Mesodermal cell (in vitro differentiated cells): Measurements from ENCODE around the gene MTRFR. TPM values are rescaled to one million over a fixed set of nuclear protein-coding genes. Genes with fewer than 3 reads are reported as not detected.
"Not testable (repeated sequence)": the region's sequence is repeated elsewhere in the genome, so short reads cannot be mapped to it uniquely, and the experiment has no call there.

Experiments used
- H3K27ac ChIP-seq: 2 replicates; pipeline ENCODE4 v1.7.0; 2013; ENCODE audit warnings: mild to moderate bottlenecking, low read depth, low read length, moderate library complexity; ENCODE audit not compliant: severe bottlenecking
- H3K36me3 ChIP-seq: 2 replicates; pipeline ENCODE4 v1.7.1; 2013; ENCODE audit warnings: mild to moderate bottlenecking, low read length, moderate library complexity; ENCODE audit not compliant: control insufficient read depth, insufficient read depth
- H3K4me1 ChIP-seq: one replicate; pipeline ENCODE4 v1.7.1; 2013; ENCODE audit warnings: mild to moderate bottlenecking, low read length; ENCODE audit not compliant: insufficient read depth, control insufficient read depth, poor library complexity, severe bottlenecking
- H3K4me3 ChIP-seq: 2 replicates; pipeline ENCODE4 v1.7.0; 2013; ENCODE audit warnings: low read length, control low read depth, mild to moderate bottlenecking; ENCODE audit not compliant: insufficient read depth, poor library complexity, severe bottlenecking; ENCODE audit errors: extremely low read depth
- H3K9me3 ChIP-seq: 2 replicates; pipeline ENCODE4 v1.7.1; 2013; ENCODE audit warnings: mild to moderate bottlenecking, low read length, moderate library complexity; ENCODE audit not compliant: control insufficient read depth
- WGBS, 2 experiments: methylation state at CpG; one replicate each; pipeline ENCODE4 v1.1.5; 2013; ENCODE audit warnings: missing lambda C conversion rate in 2 of 2; ENCODE audit not compliant: insufficient coverage in 2 of 2; 5-methylcytosine and 5-hydroxymethylcytosine counted together
- polyA plus RNA-seq, 2 experiments: library from polyadenylated mRNA; stranded (reverse); fragments of 50-300 nt; gene quantifications; one replicate each; pipeline ENCODE4 v1.2.3, GENCODE V29; 2013

The MTRFR gene
- polyA plus RNA-seq (2013, experiment 1 of 2) = 14.2 TPM
- polyA plus RNA-seq (2013, experiment 2 of 2) = 13.9 TPM

DNA sequence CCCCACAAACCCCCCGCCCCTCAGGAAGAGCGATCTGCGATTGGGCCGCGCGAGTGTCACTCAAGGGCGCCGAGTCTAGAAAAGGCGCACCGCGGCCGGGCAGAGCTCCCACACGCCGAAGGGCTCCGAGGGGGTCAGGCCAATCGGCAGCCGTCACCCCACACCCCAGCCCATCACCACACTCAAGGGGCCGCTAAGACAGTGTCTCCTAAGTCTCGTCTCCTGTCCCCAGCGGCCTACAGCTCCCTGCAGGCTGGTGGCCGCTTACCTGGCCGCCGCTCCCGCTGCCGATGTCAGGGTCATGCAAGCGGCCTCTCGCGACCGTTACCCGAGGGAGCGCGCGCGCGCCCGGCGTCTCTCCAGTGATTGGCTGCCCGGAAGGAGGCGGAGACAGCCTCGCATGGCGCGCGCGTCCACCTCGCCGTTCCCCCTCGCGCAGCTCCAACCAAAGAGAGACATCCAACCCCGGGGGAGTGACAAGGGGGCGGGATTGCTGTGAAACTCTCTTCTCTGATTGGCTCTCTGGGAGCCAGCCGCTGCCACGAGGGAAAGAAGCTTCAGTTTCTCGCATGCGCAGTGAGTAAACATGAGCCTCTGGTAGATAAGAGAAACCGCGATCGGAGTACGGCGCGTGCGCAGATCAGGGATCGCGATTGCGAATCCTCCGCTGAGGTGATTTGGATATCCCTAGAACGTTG, at the start of gene MTRFR, which contains the start of gene MPHOSPH9:
Gene MTRFR (plus strand): TSS at position 630 of the 698 bp plus-strand sequence. CDS start 20,239 bp downstream, outside the sequence.
Gene MPHOSPH9 (minus strand): TSS at position 335 of the 698 bp plus-strand sequence. CDS start 2,777 bp downstream, outside the sequence.
- Histone ChIP-seq H3K4me3 (peak within 1 kb of the TSS; percentile 84), H3K9me3 (no peaks in the 10 kb centered on the region), H3K4me1 (peaks cover 4% of the 10 kb centered on the region), H3K36me3 (peaks cover 17% of the 10 kb centered on the region), H3K27ac (peak within 1 kb of the TSS; percentile 84)
- WGBS, 2 experiments = 0% methylated on average over 38 to 54 of the region's 66 CpGs

DNA sequence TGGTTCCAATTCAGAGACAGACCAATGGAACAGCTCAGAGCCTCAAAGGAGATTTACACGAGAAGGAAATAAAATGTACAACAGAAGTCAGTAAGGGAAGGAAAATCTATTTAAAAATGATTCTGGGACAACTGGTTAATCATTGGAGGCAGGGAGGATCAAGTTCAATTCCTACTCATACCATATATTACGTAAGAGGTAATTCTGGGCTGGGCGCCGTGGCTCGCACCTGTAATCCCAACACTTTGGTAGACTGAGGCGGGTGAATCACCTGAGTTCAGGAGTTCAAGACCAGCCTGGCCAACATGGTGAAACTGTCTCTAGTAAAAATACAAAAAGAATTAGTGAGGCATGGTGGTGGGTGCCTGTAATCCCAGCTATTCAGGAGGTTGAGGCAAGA, 45.6 kb upstream of the MTRFR start:
- WGBS, 2 experiments = 98 to 100% methylated on average over 2 to 5 of the region's 6 CpGs

DNA sequence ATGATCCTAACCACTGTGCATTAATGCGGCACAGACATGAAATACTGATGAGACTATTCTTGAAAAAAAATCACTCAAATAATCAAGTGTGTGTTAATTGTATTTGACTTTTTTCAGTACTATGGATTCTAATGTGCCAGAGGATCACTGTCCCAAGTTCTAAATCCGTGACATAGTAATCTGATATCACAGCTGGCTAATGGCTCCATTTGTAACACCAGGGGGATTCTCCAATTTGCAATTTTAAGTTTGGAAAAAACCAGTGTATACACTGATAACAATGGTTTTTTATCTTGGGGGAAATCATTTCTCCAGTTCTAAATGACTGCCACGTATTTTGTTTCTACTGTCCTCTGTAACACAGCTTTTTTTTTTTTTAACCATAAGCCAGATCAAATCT, 33.3 kb upstream of the MTRFR start:
- Histone ChIP-seq H3K27ac (no peak overlapping the region), H3K4me3 (no peak overlapping the region), H3K9me3 (no peaks in the 10 kb centered on the region), H3K4me1 (no peaks in the 10 kb centered on the region), H3K36me3 (peaks cover 78% of the 10 kb centered on the region)
- 83 to 100% methylated on average over 1 of the region's 3 CpGs for WGBS, 2 experiments

More for the DNA sequence above, 45.6 kb upstream of the MTRFR start:
- Histone ChIP-seq H3K27ac (no peak overlapping the region), H3K36me3 (peaks cover 81% of the 10 kb centered on the region), H3K4me3 (no peak overlapping the region), H3K9me3 (no peaks in the 10 kb centered on the region), H3K4me1 (no peaks in the 10 kb centered on the region)

DNA sequence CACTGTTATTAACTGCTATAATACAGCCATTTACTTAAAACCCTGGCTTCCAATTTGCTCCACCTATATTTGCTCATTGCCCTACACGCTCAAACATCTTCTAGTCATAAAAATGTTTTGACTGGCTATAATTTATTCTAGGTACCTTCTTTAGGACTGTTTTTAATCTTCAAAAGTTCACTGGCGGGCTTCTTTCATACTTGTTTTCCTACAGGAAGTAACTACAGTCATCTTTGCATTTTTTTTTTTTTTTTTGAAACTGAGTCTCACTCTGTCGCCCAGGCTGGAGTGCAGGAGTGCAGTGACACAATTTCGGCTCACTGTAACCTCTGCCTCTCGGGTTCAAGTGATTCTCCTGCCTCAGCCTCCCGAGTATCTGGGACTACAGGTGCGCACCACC, 32.8 kb upstream of the MTRFR start:
- 88 to 92% methylated on average over 4 of the region's 7 CpGs for WGBS, 2 experiments
- Histone ChIP-seq H3K9me3 (no peaks in the 10 kb centered on the region), H3K4me1 (no peaks in the 10 kb centered on the region), H3K36me3 (peaks cover 79% of the 10 kb centered on the region), H3K27ac (no peak overlapping the region), H3K4me3 (no peak overlapping the region)

DNA sequence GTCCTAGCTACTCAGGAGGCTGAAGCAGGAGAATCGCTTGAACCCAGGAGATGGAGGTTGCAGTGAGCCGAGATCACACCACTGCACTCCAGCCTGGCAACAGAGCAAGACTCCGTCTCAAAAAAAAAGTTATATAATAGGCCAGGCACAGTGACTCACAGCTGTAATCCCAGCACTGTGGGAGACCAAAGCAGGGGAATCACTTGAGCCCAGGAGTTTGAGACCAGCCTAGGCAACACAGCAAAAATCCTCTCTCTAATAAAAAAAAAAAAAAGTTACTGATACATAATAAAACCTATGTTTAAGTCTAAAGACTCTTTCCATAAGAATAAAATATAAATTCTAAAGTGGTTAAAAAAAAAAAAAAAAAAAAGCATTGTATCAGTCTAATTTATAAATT, 26.4 kb upstream of the MTRFR start:
- not testable (repeated sequence) for H3K27ac ChIP-seq, H3K9me3 ChIP-seq, H3K4me3 ChIP-seq, H3K4me1 ChIP-seq
- H3K36me3 ChIP-seq = peaks cover 82% of the 10 kb centered on the region
- 80 to 94% methylated on average over 1 to 3 of the region's 3 CpGs for WGBS, 2 experiments

DNA sequence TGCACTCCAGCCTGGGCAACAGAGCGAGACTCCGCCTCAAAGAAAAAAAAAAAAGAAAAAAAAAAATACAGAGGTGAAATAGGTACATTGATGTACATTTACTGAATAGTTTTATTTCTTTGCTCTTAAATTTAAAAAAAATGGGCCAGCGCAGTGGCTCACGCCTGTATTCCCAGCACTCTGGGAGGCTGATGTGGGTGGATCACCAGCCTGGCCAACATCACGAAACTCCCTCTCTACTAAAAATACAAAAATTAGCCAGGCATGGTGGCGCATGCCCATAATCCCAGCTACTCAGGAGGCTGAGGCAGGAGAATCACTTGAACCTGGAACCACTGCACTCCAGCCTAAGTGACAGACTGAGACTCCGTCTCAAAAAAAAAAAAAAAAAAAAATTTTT, 25.4 kb upstream of the MTRFR start:
- not testable (repeated sequence) for H3K4me1 ChIP-seq, H3K27ac ChIP-seq, H3K9me3 ChIP-seq, H3K4me3 ChIP-seq
- H3K36me3 ChIP-seq = peaks cover 78% of the 10 kb centered on the region
- 80 to 100% methylated on average over 1 to 3 of the region's 7 CpGs for WGBS, 2 experiments

DNA sequence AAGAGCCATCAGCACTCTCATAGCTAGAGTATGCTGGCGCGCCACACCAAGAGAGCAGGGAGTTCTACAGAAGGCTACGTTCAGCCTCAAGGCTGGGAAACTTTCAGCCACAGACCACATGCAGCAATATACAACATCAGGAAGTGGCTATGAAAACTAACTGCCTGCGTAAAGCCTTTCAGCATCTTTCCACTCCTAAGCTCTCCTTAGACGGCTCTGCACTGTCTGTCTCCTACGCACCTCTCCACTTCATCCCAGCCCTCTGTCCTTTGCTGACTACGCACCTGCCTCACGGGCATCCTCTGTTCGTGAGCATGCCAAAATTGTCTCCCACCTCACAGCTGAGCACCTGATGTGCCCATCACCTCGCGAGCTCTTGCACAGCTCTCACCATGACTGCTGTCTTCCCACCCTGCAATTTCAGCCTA, 10.0 kb upstream of the MTRFR start:
- 96 to 97% methylated on average over 11 of the region's 11 CpGs for WGBS, 2 experiments
- Histone ChIP-seq H3K27ac (no peak overlapping the region), H3K36me3 (peaks cover 75% of the 10 kb centered on the region), H3K4me1 (no peaks in the 10 kb centered on the region), H3K4me3 (no peak overlapping the region), H3K9me3 (no peaks in the 10 kb centered on the region)

DNA sequence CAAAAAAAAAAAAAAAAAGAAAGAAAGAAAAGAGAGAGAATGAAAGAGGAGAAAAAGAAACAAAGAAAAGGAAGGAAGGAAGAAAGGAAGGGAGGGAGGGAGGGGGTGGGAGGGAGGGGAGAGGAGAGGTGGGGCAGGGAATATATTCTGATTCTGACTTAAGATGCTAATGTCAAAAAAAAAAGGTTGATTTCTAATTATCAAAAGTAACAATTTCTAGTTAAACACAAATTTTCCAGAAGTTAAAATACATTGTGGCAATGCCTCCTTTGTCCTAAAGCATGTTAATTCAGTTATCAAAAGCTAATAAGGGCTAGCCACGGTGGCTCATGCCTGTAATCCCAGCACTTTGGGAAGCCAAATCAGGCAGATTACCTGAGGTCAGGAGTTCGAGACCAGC, 7.8 kb upstream of the MTRFR start:
- no peaks in the 10 kb centered on the region for H3K9me3 ChIP-seq
- WGBS, 2 experiments = 75 to 100% methylated on average over 1 to 2 of the region's 2 CpGs
- H3K4me1 ChIP-seq = no peaks in the 10 kb centered on the region
- peaks cover 61% of the 10 kb centered on the region for H3K36me3 ChIP-seq
- H3K27ac ChIP-seq = no peak overlapping the region
- H3K4me3 ChIP-seq = no peak overlapping the region

DNA sequence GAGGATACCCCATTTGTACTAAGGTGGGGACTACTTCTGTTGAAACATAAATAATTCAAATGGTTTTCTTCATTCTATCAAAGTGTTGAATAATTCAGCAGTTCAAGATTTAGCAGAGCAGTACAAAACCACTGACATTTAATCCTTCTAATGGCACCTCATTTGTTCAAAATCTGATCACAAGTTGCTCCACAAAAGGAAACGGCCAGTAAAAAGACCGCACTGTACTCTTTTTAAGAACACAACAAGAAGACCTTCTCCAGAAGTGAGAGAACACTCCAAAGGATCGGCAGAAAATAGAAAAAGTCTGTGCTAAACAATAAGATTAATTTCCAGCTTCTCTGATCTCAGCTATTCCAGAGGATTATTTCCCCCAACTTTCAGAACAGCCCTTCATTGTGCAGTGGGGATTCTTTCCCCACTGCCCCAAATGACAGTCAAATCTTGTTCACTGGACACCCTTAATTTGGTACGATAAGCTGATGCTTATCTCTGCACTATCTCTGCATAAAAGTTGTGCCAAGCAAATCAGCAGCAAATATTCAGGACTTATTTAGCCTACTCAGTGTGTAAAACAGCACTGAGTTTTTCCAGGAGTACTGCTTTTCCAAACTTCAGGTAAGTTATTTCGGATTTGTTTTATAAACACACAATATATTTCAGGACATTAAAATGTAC, 5.5 kb upstream of the MTRFR start:
- Histone ChIP-seq H3K4me1 (peaks cover 4% of the 10 kb centered on the region), H3K4me3 (no peak overlapping the region), H3K27ac (no peak overlapping the region), H3K9me3 (no peaks in the 10 kb centered on the region), H3K36me3 (peaks cover 45% of the 10 kb centered on the region)
- 50 to 67% methylated on average over 2 to 3 of the region's 5 CpGs for WGBS, 2 experiments

DNA sequence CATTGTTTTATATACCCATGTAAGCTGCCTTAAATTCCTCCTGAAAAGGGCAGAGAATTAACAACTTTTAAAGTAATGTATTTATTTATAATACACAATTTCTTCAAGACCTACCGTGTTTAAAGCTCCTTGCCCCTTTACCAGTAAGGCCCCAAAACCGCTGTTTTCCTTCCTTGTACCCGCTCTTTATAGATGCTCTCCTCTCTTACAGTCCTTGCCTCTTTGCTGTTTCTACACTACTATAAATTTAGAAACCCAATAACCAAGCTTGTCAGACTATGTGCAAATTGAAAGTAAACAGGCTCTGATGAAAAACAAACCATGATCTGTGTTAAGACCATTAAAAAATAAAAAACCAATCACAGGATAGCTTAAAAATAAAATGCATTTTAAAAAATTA, 4.2 kb upstream of the MTRFR start:
- H3K4me1 ChIP-seq = peaks cover 4% of the 10 kb centered on the region
- peaks cover 35% of the 10 kb centered on the region for H3K36me3 ChIP-seq
- no peak overlapping the region for H3K4me3 ChIP-seq
- no peaks in the 10 kb centered on the region for H3K9me3 ChIP-seq
- WGBS, 2 experiments = 77 to 100% methylated on average over 3 of the region's 3 CpGs
- no peak overlapping the region for H3K27ac ChIP-seq

DNA sequence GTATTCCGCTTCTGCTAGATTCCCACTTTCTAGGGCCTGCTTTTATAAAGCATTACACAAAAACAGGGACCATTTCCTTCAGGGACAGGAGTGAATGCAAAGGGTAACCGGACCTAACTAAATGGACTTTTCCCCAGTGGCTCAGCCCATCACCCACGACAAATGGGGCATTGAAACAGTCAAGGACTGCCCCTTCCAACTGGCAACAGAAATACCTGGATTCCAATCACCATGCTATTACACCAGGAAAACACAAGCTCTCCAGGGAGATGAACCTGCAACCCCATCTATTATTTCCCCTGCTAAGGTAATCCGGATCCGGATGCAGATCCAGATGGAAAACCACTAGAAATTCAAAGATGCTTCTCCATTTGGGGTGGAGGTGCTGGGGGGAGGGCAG, 1.3 kb upstream of the MTRFR start:
- peaks cover 21% of the 10 kb centered on the region for H3K36me3 ChIP-seq
- H3K9me3 ChIP-seq = no peaks in the 10 kb centered on the region
- H3K4me3 ChIP-seq = peak overlapping the region; percentile 84
- H3K4me1 ChIP-seq = peaks cover 4% of the 10 kb centered on the region
- 50% methylated on average over 2 to 3 of the region's 5 CpGs for WGBS, 2 experiments
- no peak overlapping the region for H3K27ac ChIP-seq
